Esophagus squamous epithelium (tissue), 5 donors: ENCODE data around the gene OSBPL9. TPM values are rescaled to one million over a fixed set of nuclear protein-coding genes. Genes with fewer than 3 reads are reported as not detected.

Experiments
- DNase-seq: peaks from one replicate; lab custom pipeline; 2025; lab: John Stamatoyannopoulos, UW
- H3K27ac ChIP-seq, 4 donors: fragments of 200-600 bp; sonication (generic); one replicate each; pipeline ENCODE4 v1.5.1; 2016 to 2019; ENCODE audit warnings: mild to moderate bottlenecking in 1 of 4
- H3K27me3 ChIP-seq, 4 donors: fragments of 200-600 bp; sonication (generic); 1 replicate in 3 of 4; 2 replicates in 1 of 4; pipeline versions ENCODE4 v1.5.1 to v1.6.0; 2017 to 2021; ENCODE audit warnings: antibody characterized with exemption in 1 of 4
- H3K36me3 ChIP-seq, 3 donors: fragments of 200-600 bp; sonication (generic); one replicate each; pipeline ENCODE4 v1.5.1; 2016 to 2019
- H3K4me1 ChIP-seq, 3 donors: fragments of 200-600 bp; sonication (generic); one replicate each; pipeline ENCODE4 v1.5.1; 2017 to 2019
- H3K4me3 ChIP-seq, 4 donors: fragments of 200-600 bp; sonication (generic); 1 replicate in 3 of 4; 2 replicates in 1 of 4; pipeline ENCODE4 v1.5.1; 2016 to 2019; ENCODE audit warnings: mild to moderate bottlenecking in 2 of 4, moderate library complexity in 1 of 4
- H3K9me3 ChIP-seq, 3 donors: fragments of 200-600 bp; sonication (generic); one replicate each; pipeline ENCODE4 v1.5.1; 2016 to 2019
- POLR2A ChIP-seq, 4 donors: fragments of 450-650 bp; IDR thresholded peaks; one replicate each; pipeline ENCODE4 v1.6.1; 2017; ENCODE audit warnings: antibody characterized with exemption in 4 of 4, mild to moderate bottlenecking in 4 of 4, moderate library complexity in 3 of 4
- WGBS, 2 donors: methylation state at CpG; one replicate each; pipeline ENCODE4 v1.1.5; 2018; 5-methylcytosine and 5-hydroxymethylcytosine counted together
- intact Hi-C: fragments of 100-400 bp; cut with DNase I; formaldehyde crosslinking; loops from one replicate; pipeline ENCODE4 v1.15.0; 2022
- total RNA-seq, 4 donors: library from RNA; depleted of rRNA; stranded (reverse); fragments of >200 nt; gene quantifications; one replicate each; pipeline ENCODE4 v1.1.0, GENCODE V29; 2016
- TF ChIP-seq, protein P1 (sequence below), 6 experiments: fragments of 450-650 bp in 4 of 6; fragments of 200-600 bp in 2 of 6; sonication (generic) in 2 of 6; IDR thresholded peaks; one replicate each; pipeline ENCODE4 v1.5.1; 2016 to 2019; ENCODE audit warnings: antibody characterized with exemption in 6 of 6, mild to moderate bottlenecking in 4 of 6, moderate library complexity in 4 of 6
- donor health status: DM: yes; HTN: yes; CAD: no.

The OSBPL9 gene
- total RNA-seq, 4 donors from 2014 or later: 13.9 to 71.9 (median 37.4) TPM

GRCh38 chr1:51634618-51635017 is 17.7 kb downstream of the OSBPL9 start:
- Histone ChIP-seq H3K4me1 (peaks cover 5 to 53% (median 20%) of the 10 kb centered on the region in 3 donors), H3K27me3 (no peaks in the 10 kb centered on the region), H3K9me3 (no peaks in the 10 kb centered on the region), H3K27ac (peak overlapping the region in 1 of 4 donors; percentile 4), H3K36me3 (no peaks in the 10 kb centered on the region), H3K4me3 (no peak overlapping the region)
- 74 to 88% methylated on average over 7 of the region's 7 CpGs for WGBS, 2 donors
- no peak for DNase-seq
- TF ChIP-seq, protein P1, sequence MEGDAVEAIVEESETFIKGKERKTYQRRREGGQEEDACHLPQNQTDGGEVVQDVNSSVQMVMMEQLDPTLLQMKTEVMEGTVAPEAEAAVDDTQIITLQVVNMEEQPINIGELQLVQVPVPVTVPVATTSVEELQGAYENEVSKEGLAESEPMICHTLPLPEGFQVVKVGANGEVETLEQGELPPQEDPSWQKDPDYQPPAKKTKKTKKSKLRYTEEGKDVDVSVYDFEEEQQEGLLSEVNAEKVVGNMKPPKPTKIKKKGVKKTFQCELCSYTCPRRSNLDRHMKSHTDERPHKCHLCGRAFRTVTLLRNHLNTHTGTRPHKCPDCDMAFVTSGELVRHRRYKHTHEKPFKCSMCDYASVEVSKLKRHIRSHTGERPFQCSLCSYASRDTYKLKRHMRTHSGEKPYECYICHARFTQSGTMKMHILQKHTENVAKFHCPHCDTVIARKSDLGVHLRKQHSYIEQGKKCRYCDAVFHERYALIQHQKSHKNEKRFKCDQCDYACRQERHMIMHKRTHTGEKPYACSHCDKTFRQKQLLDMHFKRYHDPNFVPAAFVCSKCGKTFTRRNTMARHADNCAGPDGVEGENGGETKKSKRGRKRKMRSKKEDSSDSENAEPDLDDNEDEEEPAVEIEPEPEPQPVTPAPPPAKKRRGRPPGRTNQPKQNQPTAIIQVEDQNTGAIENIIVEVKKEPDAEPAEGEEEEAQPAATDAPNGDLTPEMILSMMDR (IDR thresholded peaks at IDR 0.05): no peak
- TF ChIP-seq POLR2A (IDR thresholded peaks at IDR 0.05): no peak
- intact Hi-C loops: loop anchor here (10.0 kb wide), 1 partner anchor 130 kb away; no protein-coding TSS in a partner anchor

DNA sequence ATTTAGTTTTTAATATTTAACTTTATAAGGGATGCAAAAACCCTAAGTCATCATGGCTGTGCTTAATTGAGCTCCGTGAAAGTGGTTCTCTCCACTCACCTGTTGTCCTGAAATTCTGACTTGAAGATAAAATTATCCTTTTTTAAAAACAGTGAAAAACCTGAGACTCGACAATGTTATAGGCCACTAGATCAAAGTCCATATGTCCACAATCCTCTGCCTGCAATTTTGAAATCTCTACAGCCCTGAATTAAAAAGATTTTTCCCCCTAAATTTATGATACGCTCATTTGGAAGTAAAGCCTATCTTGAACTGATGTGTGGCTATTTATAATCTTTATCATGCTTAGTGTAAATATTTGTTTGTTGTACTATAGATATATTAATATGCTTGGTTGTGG is 18.7 kb downstream of the OSBPL9 start:
- Histone ChIP-seq H3K4me1 (peaks cover 5 to 53% (median 20%) of the 10 kb centered on the region in 3 donors), H3K9me3 (no peaks in the 10 kb centered on the region), H3K4me3 (no peak overlapping the region), H3K36me3 (no peaks in the 10 kb centered on the region), H3K27ac (no peak overlapping the region), H3K27me3 (no peaks in the 10 kb centered on the region)
- no peak for DNase-seq
- intact Hi-C loops: loop anchor here (10.0 kb wide), 1 partner anchor 129 kb away; no protein-coding TSS in a partner anchor
- TF ChIP-seq, protein P1 (IDR thresholded peaks at IDR 0.05): no peak
- no peak for TF ChIP-seq POLR2A (IDR thresholded peaks at IDR 0.05)
- WGBS, 2 donors: 87 to 88% methylated on average over 3 of the region's 3 CpGs

GRCh38 chr1:51636191-51636590 is 19.3 kb downstream of the OSBPL9 start:
- TF ChIP-seq, protein P1 (IDR thresholded peaks at IDR 0.05): no peak
- TF ChIP-seq POLR2A (IDR thresholded peaks at IDR 0.05): no peak
- no peaks in the 10 kb centered on the region for H3K36me3 ChIP-seq
- peaks cover 5 to 56% (median 23%) of the 10 kb centered on the region in 3 donors for H3K4me1 ChIP-seq
- H3K4me3 ChIP-seq: no peak overlapping the region
- DNase-seq: no peak
- intact Hi-C loops: loop anchor here (10.0 kb wide), 1 partner anchor 129 kb away; no protein-coding TSS in a partner anchor
- H3K27ac ChIP-seq: peak overlapping the region; percentile 63 to 78 (median 77)
- 80 to 100% methylated on average over 1 to 2 of the region's 2 CpGs for WGBS, 2 donors
- no peaks in the 10 kb centered on the region for H3K27me3 ChIP-seq
- H3K9me3 ChIP-seq: no peaks in the 10 kb centered on the region

DNA sequence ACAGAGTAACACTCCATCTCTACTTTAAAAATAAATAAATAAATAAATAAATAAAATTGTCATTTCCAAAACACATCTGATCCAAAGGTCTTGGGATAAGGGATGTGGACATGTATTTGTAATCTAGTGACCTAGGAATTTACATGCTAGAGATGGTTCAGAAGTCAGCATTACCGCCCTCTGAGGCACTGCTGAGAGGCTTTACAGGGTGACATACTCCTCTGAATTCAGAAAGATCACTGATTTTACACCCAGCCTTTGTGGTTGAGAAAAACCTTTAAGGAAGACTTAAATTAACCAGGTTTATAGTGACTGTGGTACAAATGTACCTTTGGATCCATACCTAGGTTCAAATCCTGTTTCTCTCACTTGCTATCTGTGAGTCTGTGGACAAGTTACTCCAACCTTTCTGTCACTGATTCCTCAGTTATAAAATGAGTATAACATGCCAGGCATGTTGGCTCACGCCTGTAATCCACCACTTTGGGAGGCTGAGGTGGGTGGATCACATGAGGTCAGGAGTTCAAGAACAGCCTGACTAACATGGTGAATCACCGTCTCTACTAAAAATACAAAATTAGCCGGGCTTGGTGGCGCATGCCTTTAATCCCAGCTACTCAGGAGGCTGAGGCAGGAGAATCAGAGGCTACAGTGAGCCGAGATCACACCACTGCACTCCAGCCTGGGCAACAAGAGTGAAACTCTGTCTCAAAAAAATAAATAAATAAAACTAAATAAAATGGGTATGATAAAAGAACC is 20.1 kb downstream of the OSBPL9 start:
- Histone ChIP-seq H3K4me1 (peaks cover 5 to 62% (median 29%) of the 10 kb centered on the region in 3 donors), H3K27me3 (no peaks in the 10 kb centered on the region), H3K4me3 (no peak overlapping the region), H3K27ac (peak overlapping the region; percentile 63 to 78 (median 77)), H3K36me3 (no peaks in the 10 kb centered on the region), H3K9me3 (no peaks in the 10 kb centered on the region)
- TF ChIP-seq POLR2A (IDR thresholded peaks at IDR 0.05): no peak
- TF ChIP-seq, protein P1 (IDR thresholded peaks at IDR 0.05): no peak
- 36 to 43% methylated on average over 6 of the region's 6 CpGs for WGBS, 2 donors
- intact Hi-C loops: loop anchor here (10.0 kb wide), 1 partner anchor 128 kb away; no protein-coding TSS in a partner anchor
- DNase-seq: no peak

- H3K27ac ChIP-seq: peak overlapping the region in 2 of 4 donors; percentile 7 to 35
- intact Hi-C loops: loop anchor here (10.0 kb wide), 1 partner anchor 126 kb away; no protein-coding TSS in a partner anchor
- DNase-seq: no peak
These were observed 21.5 kb downstream of the OSBPL9 start for GRCh38 chr1:51638350-51638749.

More at GRCh38 chr1:51638350-51638749, 21.5 kb downstream of the OSBPL9 start:
- Histone ChIP-seq H3K4me1 (peaks cover 5 to 76% (median 31%) of the 10 kb centered on the region in 3 donors), H3K36me3 (no peaks in the 10 kb centered on the region), H3K9me3 (no peaks in the 10 kb centered on the region), H3K27me3 (no peaks in the 10 kb centered on the region), H3K4me3 (no peak overlapping the region)
- 49 to 51% methylated on average over 3 of the region's 3 CpGs for WGBS, 2 donors
- TF ChIP-seq, protein P1 (IDR thresholded peaks at IDR 0.05): no peak
- TF ChIP-seq POLR2A (IDR thresholded peaks at IDR 0.05): no peak
